ENCODE data around the gene ARF3. TPM values are rescaled to one million over a fixed set of nuclear protein-coding genes. Genes with fewer than 3 reads are reported as not detected.

ARF3 gene
- total RNA-seq (2022; extraction: Qiagen RNA extraction; ENCODE audit: low read depth), result 136 to 160 TPM (median 157 TPM) in 5 replicates

DNA sequence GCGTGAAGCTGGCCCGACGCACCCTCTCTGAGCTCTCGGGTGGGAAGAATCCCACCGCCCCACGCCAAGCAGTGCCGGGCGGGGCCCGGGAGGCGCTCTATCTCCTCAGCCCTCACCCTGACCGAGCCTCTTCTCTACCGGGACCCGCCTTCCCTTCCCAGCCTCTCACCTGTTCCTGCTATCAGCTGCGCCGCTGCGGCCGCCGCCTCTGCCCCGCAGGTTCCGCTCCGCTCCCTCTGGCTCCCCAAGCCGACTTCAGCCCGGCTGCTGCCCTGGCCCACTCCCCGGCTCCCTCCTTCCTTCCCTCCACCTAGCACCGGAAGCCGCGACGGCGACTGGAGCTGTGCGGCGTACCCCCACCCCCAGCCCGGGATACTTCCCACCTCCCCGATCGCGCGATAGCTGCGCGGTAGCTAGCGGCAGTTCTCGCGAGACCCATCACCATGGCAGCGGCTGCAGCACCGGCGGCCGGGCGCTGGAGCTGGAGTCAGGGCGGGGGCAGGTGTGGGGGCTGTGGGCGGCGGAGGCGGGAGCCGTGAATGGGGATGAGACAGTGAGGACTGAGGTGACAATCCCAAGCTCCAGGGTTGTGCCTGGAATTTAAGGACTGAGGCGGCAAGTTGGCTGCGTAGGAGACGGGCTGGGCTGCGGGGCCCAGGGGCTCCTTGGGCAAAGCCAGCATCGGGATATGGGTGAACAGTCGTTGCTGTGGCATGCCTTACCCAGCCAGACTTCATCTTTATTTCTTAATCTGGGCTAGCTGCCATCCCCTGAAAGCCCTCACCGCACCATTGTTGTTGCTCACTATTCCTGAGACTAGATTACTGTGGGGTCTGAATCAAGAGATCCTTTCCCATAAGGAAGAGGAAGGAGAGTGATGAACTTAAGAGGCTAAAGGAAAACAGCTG is at the start of gene ARF3:
TSS of gene ARF3 (minus strand) at position 347 of the 908 bp plus-strand sequence. CDS start 16,392 bp downstream, outside the sequence.

DNA sequence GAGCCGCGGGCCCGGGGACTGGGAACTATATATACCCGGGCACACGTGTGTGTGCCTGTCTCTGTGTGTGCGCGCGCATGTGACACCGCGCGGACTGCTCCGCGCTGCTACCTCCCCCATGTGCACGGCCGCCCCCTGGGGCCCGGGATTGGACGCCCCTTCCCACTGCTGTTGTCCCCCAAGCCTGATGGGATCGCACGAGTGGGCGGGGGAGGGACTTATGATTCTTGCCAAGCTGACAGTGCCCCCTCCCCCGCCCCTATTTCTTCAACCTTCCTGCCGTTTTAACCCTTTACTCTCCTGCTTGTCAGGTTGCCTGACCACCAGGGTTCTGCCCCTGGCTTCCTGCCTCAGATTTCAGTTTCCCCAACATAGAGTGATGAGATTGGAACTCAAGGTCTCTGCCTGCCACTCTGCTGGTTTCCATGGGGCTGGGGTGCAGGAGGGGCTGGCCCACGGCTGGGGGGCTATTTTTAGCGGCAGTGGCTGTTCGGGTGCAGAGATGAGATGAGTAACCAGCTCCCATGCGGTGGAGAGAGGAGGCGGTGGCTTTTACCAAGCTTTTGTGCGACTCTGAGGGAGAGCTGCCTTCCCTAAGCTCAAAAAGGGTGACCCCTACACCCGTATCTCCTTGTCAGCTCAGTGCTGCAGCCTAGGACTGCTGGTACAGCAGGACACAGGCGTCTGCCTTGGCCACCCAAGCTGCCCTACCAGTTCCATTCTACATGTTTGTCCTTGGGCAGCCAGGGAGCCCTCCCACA is 42.3 kb upstream of the ARF3 start, which contains the start of gene DDN:
TSS of gene DDN (minus strand) at position 5 of the 761 bp plus-strand sequence. CDS start 88 bp downstream, outside the sequence.

DNA sequence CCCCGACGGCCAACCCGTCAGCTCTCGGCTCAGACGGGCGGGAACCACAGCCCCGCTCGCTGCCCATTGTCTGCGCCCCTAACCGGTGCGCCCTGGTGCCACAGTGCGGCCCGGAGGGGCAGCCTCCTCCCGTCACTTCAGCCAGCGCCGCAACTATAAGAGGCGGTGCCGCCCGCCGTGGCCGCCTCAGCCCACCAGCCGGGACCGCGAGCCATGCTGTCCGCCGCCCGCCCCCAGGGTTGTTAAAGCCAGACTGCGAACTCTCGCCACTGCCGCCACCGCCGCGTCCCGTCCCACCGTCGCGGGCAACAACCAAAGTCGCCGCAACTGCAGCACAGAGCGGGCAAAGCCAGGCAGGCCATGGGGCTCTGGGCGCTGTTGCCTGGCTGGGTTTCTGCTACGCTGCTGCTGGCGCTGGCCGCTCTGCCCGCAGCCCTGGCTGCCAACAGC is 21.0 kb upstream of the ARF3 start, which contains the start of gene WNT1:
TSS of gene WNT1 (plus strand) at position 32 of the 450 bp plus-strand sequence. CDS start at position 361, 329 bp downstream.

DNA sequence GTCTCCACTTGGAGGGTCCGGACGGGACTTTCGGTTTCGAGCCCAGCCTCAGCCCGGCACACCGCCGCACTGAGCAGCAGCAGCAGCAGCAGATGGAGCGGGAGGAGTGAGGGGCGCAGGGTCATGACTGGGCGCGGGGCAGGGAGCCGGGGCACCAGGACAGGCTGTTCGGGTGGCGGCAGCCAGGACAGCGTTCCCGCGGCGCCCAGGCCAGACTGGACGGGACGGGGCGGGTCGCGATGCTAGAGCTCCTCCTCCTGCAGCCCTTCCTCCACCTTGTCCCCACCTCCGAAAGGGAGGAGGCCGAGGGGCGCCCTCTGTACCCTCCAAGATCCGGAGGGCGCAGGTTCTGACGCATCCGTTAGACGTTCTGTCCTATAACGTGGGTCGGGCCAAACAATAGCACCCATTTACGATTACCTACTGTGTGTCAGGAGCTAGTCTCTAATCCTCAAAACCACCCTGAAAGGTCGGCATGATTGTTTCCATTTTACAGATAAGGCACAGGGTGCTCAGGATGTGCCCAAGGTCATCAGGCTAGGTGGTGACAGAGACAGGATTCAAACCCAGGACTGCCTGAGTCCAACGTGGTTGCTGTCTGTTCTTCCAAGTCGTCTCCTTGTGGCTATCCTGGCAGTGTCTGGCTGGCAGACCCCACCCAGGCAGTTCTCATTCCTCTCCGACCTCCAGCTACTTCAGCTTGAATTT is 31.8 kb downstream of the ARF3 start, which contains the start of gene FKBP11:
TSS of gene FKBP11 (minus strand) at position 189 of the 708 bp plus-strand sequence. CDS start at position 125, 64 bp downstream.

Other genes with a start within 250 kb of the ARF3 start
- 8.8 to 16.7 TPM (median 13.5 TPM) in 5 replicates for gene CCNT1, start 240.8 kb downstream of the ARF3 start, total RNA-seq (2022; extraction: Qiagen RNA extraction; ENCODE audit: low read depth)
- 7.9 to 18.4 TPM (median 15.1 TPM) in 5 replicates for gene ADCY6, start 168.4 kb downstream of the ARF3 start, total RNA-seq (2022; extraction: Qiagen RNA extraction; ENCODE audit: low read depth)
- gene CACNB3, start 139.0 kb downstream of the ARF3 start, total RNA-seq (2022; extraction: Qiagen RNA extraction; ENCODE audit: low read depth), result 26.1 to 47.3 TPM (median 37.4 TPM) in 5 replicates
- 87.9 to 92.3 TPM (median 89.1 TPM) in 5 replicates for gene DDX23, start 105.3 kb downstream of the ARF3 start, total RNA-seq (2022; extraction: Qiagen RNA extraction; ENCODE audit: low read depth)
- gene RND1, start 91.6 kb downstream of the ARF3 start, total RNA-seq (2022; extraction: Qiagen RNA extraction; ENCODE audit: low read depth), result 7.4 to 10.7 TPM (median 8.7 TPM) in 5 replicates
- 53.2 to 60.0 TPM (median 56.4 TPM) in 5 replicates for gene FKBP11, start 32.0 kb downstream of the ARF3 start, total RNA-seq (2022; extraction: Qiagen RNA extraction; ENCODE audit: low read depth)
- 1.6 to 2.8 TPM (median 2.0 TPM) in 5 replicates for gene WNT10B, start 14.2 kb upstream of the ARF3 start, total RNA-seq (2022; extraction: Qiagen RNA extraction; ENCODE audit: low read depth)
- 0.13 to 0.20 TPM in 2 of 5 replicates, not detected in the others for gene WNT1, start 20.8 kb upstream of the ARF3 start, total RNA-seq (2022; extraction: Qiagen RNA extraction; ENCODE audit: low read depth)
- gene DDN, start 41.9 kb upstream of the ARF3 start, total RNA-seq (2022; extraction: Qiagen RNA extraction; ENCODE audit: low read depth), result 0.40 to 0.81 TPM (median 0.70 TPM) in 5 replicates
- 40.2 to 47.4 TPM (median 41.6 TPM) in 5 replicates for gene PRKAG1, start 61.3 kb upstream of the ARF3 start, total RNA-seq (2022; extraction: Qiagen RNA extraction; ENCODE audit: low read depth)
- 34.2 to 45.1 TPM (median 39.5 TPM) in 5 replicates for gene KMT2D, start 103.3 kb upstream of the ARF3 start, total RNA-seq (2022; extraction: Qiagen RNA extraction; ENCODE audit: low read depth)
- gene RHEBL1, start 112.5 kb upstream of the ARF3 start, total RNA-seq (2022; extraction: Qiagen RNA extraction; ENCODE audit: low read depth), result 2.8 to 4.8 TPM (median 4.3 TPM) in 5 replicates
- not detected in 5 replicates for gene DHH, start 137.3 kb upstream of the ARF3 start, total RNA-seq (2022; extraction: Qiagen RNA extraction; ENCODE audit: low read depth)
- gene LMBR1L, start 153.4 kb upstream of the ARF3 start, total RNA-seq (2022; extraction: Qiagen RNA extraction; ENCODE audit: low read depth), result 11.2 to 19.4 TPM (median 15.6 TPM) in 5 replicates
- 1,785 to 2,573 TPM (median 2,522 TPM) in 5 replicates for gene TUBA1B, start 173.9 kb upstream of the ARF3 start, total RNA-seq (2022; extraction: Qiagen RNA extraction; ENCODE audit: low read depth)
- 188 to 228 TPM (median 210 TPM) in 5 replicates for gene TUBA1A, start 231.6 kb upstream of the ARF3 start, total RNA-seq (2022; extraction: Qiagen RNA extraction; ENCODE audit: low read depth)